Measurements from ENCODE around the gene SYNGR3. TPM values are rescaled to one million over a fixed set of nuclear protein-coding genes. Genes with fewer than 3 reads are reported as not detected.

Gene SYNGR3
- total RNA-seq, 1 donor, result 2.6 TPM

DNA sequence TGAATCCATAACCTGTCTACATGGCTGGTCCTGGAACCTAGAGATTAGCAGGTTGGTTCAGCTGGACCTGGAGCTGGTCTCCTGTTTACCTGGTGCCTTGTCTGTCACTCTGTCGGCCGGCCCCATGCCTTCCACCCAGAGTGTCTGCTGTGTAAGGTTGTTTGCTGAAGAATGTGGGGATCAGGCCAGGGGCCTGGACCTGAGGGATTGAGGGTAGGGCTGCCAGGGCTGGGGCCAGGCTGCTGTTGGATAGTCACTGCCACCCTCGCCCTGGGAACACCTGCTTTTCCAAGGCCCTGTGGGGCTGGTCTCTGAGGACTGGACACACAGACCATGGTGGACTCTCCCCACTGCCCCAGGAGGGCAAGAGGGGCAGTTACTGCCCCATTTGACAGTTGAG lies 38.4 kb downstream of the SYNGR3 start:
- DNase-seq (ENCODE audit: low read depth), result no peak
- TF ChIP-seq, protein P1, sequence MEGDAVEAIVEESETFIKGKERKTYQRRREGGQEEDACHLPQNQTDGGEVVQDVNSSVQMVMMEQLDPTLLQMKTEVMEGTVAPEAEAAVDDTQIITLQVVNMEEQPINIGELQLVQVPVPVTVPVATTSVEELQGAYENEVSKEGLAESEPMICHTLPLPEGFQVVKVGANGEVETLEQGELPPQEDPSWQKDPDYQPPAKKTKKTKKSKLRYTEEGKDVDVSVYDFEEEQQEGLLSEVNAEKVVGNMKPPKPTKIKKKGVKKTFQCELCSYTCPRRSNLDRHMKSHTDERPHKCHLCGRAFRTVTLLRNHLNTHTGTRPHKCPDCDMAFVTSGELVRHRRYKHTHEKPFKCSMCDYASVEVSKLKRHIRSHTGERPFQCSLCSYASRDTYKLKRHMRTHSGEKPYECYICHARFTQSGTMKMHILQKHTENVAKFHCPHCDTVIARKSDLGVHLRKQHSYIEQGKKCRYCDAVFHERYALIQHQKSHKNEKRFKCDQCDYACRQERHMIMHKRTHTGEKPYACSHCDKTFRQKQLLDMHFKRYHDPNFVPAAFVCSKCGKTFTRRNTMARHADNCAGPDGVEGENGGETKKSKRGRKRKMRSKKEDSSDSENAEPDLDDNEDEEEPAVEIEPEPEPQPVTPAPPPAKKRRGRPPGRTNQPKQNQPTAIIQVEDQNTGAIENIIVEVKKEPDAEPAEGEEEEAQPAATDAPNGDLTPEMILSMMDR (IDR thresholded peaks at IDR 0.05; ENCODE audit: insufficient read depth, low read depth, low read length), result no peak
- H3K4me3 ChIP-seq (ENCODE audit: low read depth, low read length), result peak overlapping the region; percentile 73

DNA sequence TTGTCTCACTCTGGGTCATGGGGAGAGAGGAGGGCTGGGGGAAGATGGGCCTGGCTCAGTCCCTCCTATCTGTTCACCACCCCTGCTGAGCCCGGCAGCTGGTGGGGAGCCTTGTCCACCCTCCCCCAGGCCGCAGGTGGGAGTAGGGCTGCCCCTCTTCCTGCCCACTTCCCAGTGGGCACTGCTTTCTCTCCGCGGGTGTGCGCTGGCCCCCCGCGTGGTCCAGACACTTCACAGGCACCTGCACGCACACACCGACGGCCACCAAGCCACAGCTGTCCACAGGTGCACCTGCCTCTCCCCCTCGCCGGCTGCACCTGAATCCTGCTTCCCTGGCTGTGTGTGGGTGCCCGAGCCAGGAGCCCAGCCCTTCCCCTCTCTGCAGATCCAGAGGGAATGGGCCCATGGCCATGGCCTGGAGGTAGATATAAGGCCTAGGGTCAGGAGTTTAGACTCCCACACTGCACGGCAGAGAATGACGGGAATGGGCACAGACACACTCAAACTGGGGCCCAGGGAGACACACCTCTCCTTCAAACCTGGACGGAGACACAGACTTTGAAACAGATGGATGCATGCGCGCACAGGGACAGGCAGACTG lies 39.0 kb downstream of the SYNGR3 start:
- no peak overlapping the region for H3K4me3 ChIP-seq (ENCODE audit: low read depth, low read length)
- TF ChIP-seq, protein P1 (IDR thresholded peaks at IDR 0.05; ENCODE audit: insufficient read depth, low read depth, low read length), result no peak
- no peak for DNase-seq (ENCODE audit: low read depth)

DNA sequence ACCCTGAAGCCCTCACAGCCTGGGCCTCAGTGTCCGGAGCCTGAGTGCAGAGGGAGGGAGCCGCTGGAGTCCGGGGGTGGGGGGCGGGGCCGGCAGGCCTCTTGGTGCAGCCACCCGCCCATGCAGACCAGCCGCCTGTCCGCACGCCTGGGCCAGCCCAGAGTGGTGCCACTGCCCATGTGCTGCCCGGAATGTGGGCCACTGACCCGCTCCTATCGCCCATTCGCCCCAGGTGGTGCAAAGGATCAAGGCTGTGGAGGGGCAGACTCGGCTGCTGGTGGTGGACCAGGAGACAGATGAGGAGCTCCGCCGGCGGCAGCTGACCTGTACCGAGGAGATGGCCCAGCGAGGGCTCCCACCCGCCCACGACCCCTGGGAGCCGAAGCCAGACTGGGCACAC lies 39.6 kb downstream of the SYNGR3 start:
- DNase-seq (ENCODE audit: low read depth), result no peak
- TF ChIP-seq, protein P1 (IDR thresholded peaks at IDR 0.05; ENCODE audit: insufficient read depth, low read depth, low read length), result no peak
- no peak overlapping the region for H3K4me3 ChIP-seq (ENCODE audit: low read depth, low read length)

DNA sequence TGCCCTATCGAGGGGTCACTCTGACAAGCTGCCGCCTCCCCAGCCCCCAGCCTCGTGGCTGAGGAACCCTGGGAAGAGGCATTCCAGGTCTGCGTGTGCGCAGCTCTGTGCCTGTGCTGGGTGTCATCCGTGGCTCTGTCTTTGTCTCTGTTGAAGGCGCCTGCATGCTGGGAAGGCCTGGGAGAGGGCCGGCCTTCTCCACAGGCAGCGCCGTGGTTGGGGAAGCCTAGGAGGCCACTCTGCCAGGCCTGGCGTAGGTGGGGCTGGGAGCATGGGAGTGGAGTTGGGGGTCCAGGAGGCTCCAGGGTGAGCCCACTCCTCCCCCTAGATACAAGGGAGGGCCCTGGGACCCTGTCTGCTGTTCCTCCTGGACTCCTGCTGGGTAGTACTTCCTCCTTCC lies 40.3 kb downstream of the SYNGR3 start:
- DNase-seq (ENCODE audit: low read depth), result no peak
- TF ChIP-seq, protein P1 (IDR thresholded peaks at IDR 0.05; ENCODE audit: insufficient read depth, low read depth, low read length), result no peak
- H3K4me3 ChIP-seq (ENCODE audit: low read depth, low read length), result no peak overlapping the region

DNA sequence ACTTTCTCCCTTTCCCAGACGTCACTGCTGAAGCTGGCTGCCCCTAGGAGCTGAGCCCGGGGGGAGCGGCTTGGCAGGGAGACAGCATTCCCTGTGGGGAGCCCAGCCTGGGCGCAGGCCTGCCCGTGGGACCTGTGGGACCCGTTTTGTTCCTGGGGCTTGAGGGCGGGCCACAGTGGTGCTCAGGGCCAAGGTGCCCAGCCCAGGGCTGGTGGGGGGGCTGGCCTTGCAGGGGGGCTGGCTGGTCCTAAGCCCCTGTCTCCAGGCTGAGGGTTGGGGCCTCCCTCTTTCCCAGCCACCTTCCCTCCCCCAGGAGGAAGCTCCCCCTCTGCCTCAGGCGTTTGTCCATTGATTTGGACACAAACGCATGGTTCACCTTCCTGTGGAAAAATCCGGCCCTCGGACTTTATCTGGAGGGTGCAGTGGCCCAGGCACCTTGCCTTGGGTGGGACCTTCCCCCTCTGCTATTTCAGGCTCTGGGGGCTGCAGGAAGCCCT lies 41.4 kb downstream of the SYNGR3 start:
- no peak overlapping the region for H3K4me3 ChIP-seq (ENCODE audit: low read depth, low read length)
- TF ChIP-seq, protein P1 (IDR thresholded peaks at IDR 0.05; ENCODE audit: insufficient read depth, low read depth, low read length), result no peak
- DNase-seq (ENCODE audit: low read depth), result no peak

DNA sequence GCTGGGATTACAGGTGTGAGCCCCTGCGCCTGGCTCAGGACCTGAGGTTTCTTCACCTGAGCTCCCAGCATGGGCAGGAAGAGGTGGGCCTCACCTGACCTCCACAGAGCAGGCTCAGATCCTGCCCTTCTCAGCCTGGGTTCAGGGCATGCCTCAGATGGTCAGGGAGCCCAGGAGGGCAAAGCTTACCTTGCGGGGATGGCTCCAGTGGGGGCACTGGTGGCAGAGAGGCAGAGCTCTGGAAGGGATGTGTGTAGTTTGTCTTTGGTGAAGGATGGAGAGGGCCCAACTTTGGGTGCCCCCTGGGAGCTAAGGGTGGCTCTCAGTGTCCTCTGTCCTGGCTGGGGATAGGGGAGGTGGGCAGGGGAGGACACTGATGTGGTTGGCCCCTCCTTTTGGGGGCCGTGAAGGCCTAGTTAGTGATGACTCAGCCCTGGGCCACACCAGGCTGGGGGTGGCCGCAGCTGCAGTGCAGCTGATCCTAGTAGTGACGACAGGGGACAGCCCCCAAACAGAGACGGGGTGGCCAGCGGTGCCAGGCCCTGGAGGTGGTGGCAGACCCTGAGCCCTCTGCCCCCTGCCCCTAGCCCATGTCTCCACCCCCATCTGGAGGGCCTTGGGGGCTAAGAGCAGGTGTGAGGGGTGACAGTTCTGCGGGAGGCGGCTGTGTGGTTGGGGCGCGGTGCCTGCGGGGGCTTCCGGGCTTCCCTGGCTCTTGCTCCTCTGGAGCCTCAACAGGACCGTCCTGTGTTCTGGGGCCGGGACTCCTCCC lies 42.7 kb downstream of the SYNGR3 start:
- DNase-seq (ENCODE audit: low read depth), result peak; percentile 64
- TF ChIP-seq, protein P1 (IDR thresholded peaks at IDR 0.05; ENCODE audit: insufficient read depth, low read depth, low read length), result no peak
- H3K4me3 ChIP-seq (ENCODE audit: low read depth, low read length), result no peak overlapping the region

Data from fibroblast of villous mesenchyme (primary cell).